Muscle layer of duodenum (tissue), 2 donors: ENCODE measurements around the gene DENND4C.

Source experiments
- H3K27ac ChIP-seq: one replicate; pipeline ENCODE4 v1.7.0; 2013; ENCODE audit warnings: mild to moderate bottlenecking, low read length
- H3K27me3 ChIP-seq: one replicate; pipeline ENCODE4 v1.7.0; 2013; ENCODE audit warnings: low read depth, mild to moderate bottlenecking, control low read depth, low read length
- H3K36me3 ChIP-seq, 2 donors: one replicate each; pipeline ENCODE4 v1.7.0; 2013; ENCODE audit warnings: low read length in 2 of 2, control low read depth in 1 of 2, mild to moderate bottlenecking in 1 of 2; ENCODE audit not compliant: insufficient read depth in 2 of 2, control insufficient read depth in 1 of 2
- H3K4me1 ChIP-seq, 2 donors: one replicate each; pipeline ENCODE4 v1.7.0; 2013; ENCODE audit warnings: low read length in 2 of 2, mild to moderate bottlenecking in 2 of 2, control low read depth in 1 of 2, moderate library complexity in 1 of 2; ENCODE audit not compliant: insufficient read depth in 2 of 2, control insufficient read depth in 1 of 2
- H3K4me3 ChIP-seq, 2 donors: one replicate each; pipeline ENCODE4 v1.7.0; 2013; ENCODE audit warnings: low read length in 2 of 2, low read depth in 1 of 2, mild to moderate bottlenecking in 1 of 2
- H3K9me3 ChIP-seq, 2 donors: one replicate each; pipeline ENCODE4 v1.7.0; 2013; ENCODE audit warnings: low read length in 2 of 2, control low read depth in 1 of 2, mild to moderate bottlenecking in 1 of 2; ENCODE audit not compliant: control insufficient read depth in 1 of 2
- donor health status: healthy.

Gene DENND4C

GRCh38 chr9:19306568-19306967 is 76.1 kb downstream of the DENND4C start:
- H3K36me3 ChIP-seq: peaks cover 17 to 30% of the 10 kb centered on the region in 2 donors
- H3K4me1 ChIP-seq: no peaks in the 10 kb centered on the region

GRCh38 chr9:19310246-19310645 is 79.8 kb downstream of the DENND4C start:
- Histone ChIP-seq H3K27me3 (no peaks in the 10 kb centered on the region), H3K4me3 (no peak overlapping the region), H3K27ac (no peak overlapping the region), H3K36me3 (peaks cover 7 to 8% of the 10 kb centered on the region in 2 donors), H3K9me3 (no peaks in the 10 kb centered on the region), H3K4me1 (no peaks in the 10 kb centered on the region)

More at GRCh38 chr9:19306568-19306967, 76.1 kb downstream of the DENND4C start:
- no peak overlapping the region for H3K27ac ChIP-seq
- no peaks in the 10 kb centered on the region for H3K27me3 ChIP-seq
- no peak overlapping the region for H3K4me3 ChIP-seq
- H3K9me3 ChIP-seq: no peaks in the 10 kb centered on the region

- Histone ChIP-seq H3K9me3 (no peaks in the 10 kb centered on the region), H3K27me3 (no peaks in the 10 kb centered on the region), H3K36me3 (peaks cover 10 to 13% of the 10 kb centered on the region in 2 donors), H3K4me1 (no peaks in the 10 kb centered on the region), H3K4me3 (no peak overlapping the region), H3K27ac (no peak overlapping the region)
Observed at GRCh38 chr9:19313573-19313972, 83.1 kb downstream of the DENND4C start.

GRCh38 chr9:19320495-19320894 is 90.0 kb downstream of the DENND4C start:
- Histone ChIP-seq H3K36me3 (peaks cover 10 to 17% of the 10 kb centered on the region in 2 donors), H3K9me3 (no peaks in the 10 kb centered on the region), H3K4me3 (no peak overlapping the region), H3K27me3 (no peaks in the 10 kb centered on the region), H3K27ac (no peak overlapping the region), H3K4me1 (no peaks in the 10 kb centered on the region)

- no peak overlapping the region for H3K27ac ChIP-seq
- H3K4me1 ChIP-seq: no peaks in the 10 kb centered on the region
- peaks cover 12 to 40% of the 10 kb centered on the region in 2 donors for H3K36me3 ChIP-seq
- no peak overlapping the region for H3K4me3 ChIP-seq
- H3K27me3 ChIP-seq: no peaks in the 10 kb centered on the region
- H3K9me3 ChIP-seq: no peaks in the 10 kb centered on the region
Observed at GRCh38 chr9:19331877-19332276, 101.4 kb downstream of the DENND4C start.

GRCh38 chr9:19336166-19336565 is 105.7 kb downstream of the DENND4C start:
- Histone ChIP-seq H3K27me3 (no peaks in the 10 kb centered on the region), H3K9me3 (no peaks in the 10 kb centered on the region), H3K4me3 (no peak overlapping the region), H3K36me3 (peaks cover 23 to 35% of the 10 kb centered on the region in 2 donors), H3K4me1 (no peaks in the 10 kb centered on the region), H3K27ac (no peak overlapping the region)

- no peak overlapping the region for H3K4me3 ChIP-seq
- no peaks in the 10 kb centered on the region for H3K4me1 ChIP-seq
- no peaks in the 10 kb centered on the region for H3K9me3 ChIP-seq
- H3K27me3 ChIP-seq: no peaks in the 10 kb centered on the region
- H3K27ac ChIP-seq: no peak overlapping the region
- peaks cover 44 to 45% of the 10 kb centered on the region in 2 donors for H3K36me3 ChIP-seq
Observed at GRCh38 chr9:19342947-19343346, 112.5 kb downstream of the DENND4C start.

- Histone ChIP-seq H3K27ac (no peak overlapping the region), H3K4me1 (no peaks in the 10 kb centered on the region), H3K9me3 (no peaks in the 10 kb centered on the region), H3K4me3 (no peak overlapping the region), H3K36me3 (peaks cover 46 to 50% of the 10 kb centered on the region in 2 donors), H3K27me3 (no peaks in the 10 kb centered on the region)
Observed at GRCh38 chr9:19358701-19359100, 128.2 kb downstream of the DENND4C start.

- Histone ChIP-seq H3K27me3 (no peaks in the 10 kb centered on the region), H3K4me3 (no peak overlapping the region), H3K36me3 (peaks cover 52 to 58% of the 10 kb centered on the region in 2 donors), H3K4me1 (no peaks in the 10 kb centered on the region), H3K27ac (no peak overlapping the region), H3K9me3 (no peaks in the 10 kb centered on the region)
Observed at GRCh38 chr9:19369107-19369506, 138.6 kb downstream of the DENND4C start.

GRCh38 chr9:19371942-19372341 is 141.4 kb downstream of the DENND4C start:
- Histone ChIP-seq H3K4me3 (no peak overlapping the region), H3K4me1 (no peaks in the 10 kb centered on the region), H3K27ac (no peak overlapping the region), H3K36me3 (peaks cover 55 to 72% of the 10 kb centered on the region in 2 donors), H3K27me3 (no peaks in the 10 kb centered on the region), H3K9me3 (no peaks in the 10 kb centered on the region)

GRCh38 chr9:19372567-19372966 is 142.1 kb downstream of the DENND4C start:
- Histone ChIP-seq H3K36me3 (peaks cover 61 to 78% of the 10 kb centered on the region in 2 donors), H3K4me3 (no peak overlapping the region), H3K9me3 (no peaks in the 10 kb centered on the region), H3K4me1 (peaks cover 0 to 3% of the 10 kb centered on the region in 2 donors), H3K27me3 (no peaks in the 10 kb centered on the region), H3K27ac (no peak overlapping the region)

GRCh38 chr9:19373527-19373926 is 143.0 kb downstream of the DENND4C start:
- H3K27ac ChIP-seq: no peak overlapping the region
- peaks cover 65 to 77% of the 10 kb centered on the region in 2 donors for H3K36me3 ChIP-seq
- no peaks in the 10 kb centered on the region for H3K27me3 ChIP-seq
- H3K4me3 ChIP-seq: no peak overlapping the region
- no peaks in the 10 kb centered on the region for H3K9me3 ChIP-seq
- H3K4me1 ChIP-seq: peaks cover 0 to 10% of the 10 kb centered on the region in 2 donors
